B cell (primary cell): Measurements from ENCODE around the gene NT5E. TPM values are rescaled to one million over a fixed set of nuclear protein-coding genes. Genes with fewer than 3 reads are reported as not detected.

Source experiments
- ATAC-seq: fragments of 200-7000 bp; cut with Tn5 transposase; one replicate; pipeline ENCODE4 v1.10.0; 2021; ENCODE audit warnings: low read depth, mild to moderate bottlenecking, moderate number of reproducible peaks, moderate library complexity
- CTCF ChIA-PET: fragments of 350-600 bp; sonication (Branson Sonifier 250); formaldehyde crosslinking; loops from one replicate; lab custom pipeline; 2021; ENCODE audit warnings: antibody characterized with exemption, inconsistent platforms; lab: Charles Lee
- POLR2A ChIA-PET: fragments of 350-600 bp; sonication (Branson Sonifier 250); formaldehyde crosslinking; loops from one replicate; lab custom pipeline; 2021; ENCODE audit warnings: antibody characterized with exemption; lab: Charles Lee
- DNase-seq: peaks from one replicate; pipeline ENCODE4 v3.0.0; 2013
- H2AFZ ChIP-seq: 2 replicates; pipeline ENCODE4 v1.6.1; 2012; ENCODE audit warnings: mild to moderate bottlenecking, low read depth, low read length; ENCODE audit not compliant: insufficient read depth, poor library complexity, severe bottlenecking
- H3K27ac ChIP-seq, 2 donors: 1 replicate in 1 of 2; 2 replicates in 1 of 2; pipeline ENCODE4 v1.5.1; 2012 to 2013; ENCODE audit warnings: low read length in 2 of 2, mild to moderate bottlenecking in 2 of 2, moderate library complexity in 1 of 2
- H3K27me3 ChIP-seq, 4 experiments: fragments of 200-600 bp in 1 of 4; sonication (generic) in 1 of 4; replicated peaks in 1 of 4; 1 replicate in 2 of 4; 2 replicates in 2 of 4; pipeline versions ENCODE4 v1.6.1 to v1.7.0; 2013 to 2016; ENCODE audit warnings: low read length in 3 of 4, mild to moderate bottlenecking in 2 of 4, mixed read lengths in 1 of 4, moderate library complexity in 1 of 4; ENCODE audit not compliant: insufficient read depth in 4 of 4, control insufficient read depth in 3 of 4; ENCODE audit errors: control extremely low read depth in 1 of 4
- H3K36me3 ChIP-seq, 2 experiments: replicated peaks in 1 of 2; 1 replicate in 1 of 2; 2 replicates in 1 of 2; pipeline versions ENCODE4 v1.6.1 to v1.7.1; 2013; ENCODE audit warnings: low read length in 1 of 2; ENCODE audit not compliant: insufficient read depth in 2 of 2, control insufficient read depth in 1 of 2; ENCODE audit errors: control extremely low read depth in 1 of 2, extremely low read depth in 1 of 2
- H3K4me1 ChIP-seq, 2 donors: fragments of 200-600 bp in 1 of 2; sonication (generic) in 1 of 2; 1 replicate in 1 of 2; 2 replicates in 1 of 2; pipeline versions ENCODE4 v1.5.1 to v1.6.1; 2013 to 2017; ENCODE audit warnings: low read length in 2 of 2; ENCODE audit not compliant: control insufficient read depth in 2 of 2, insufficient read depth in 2 of 2
- H3K4me2 ChIP-seq: replicated peaks from 2 replicates; pipeline ENCODE3; 2012; ENCODE audit warnings: mild to moderate bottlenecking, low read depth, low read length; ENCODE audit not compliant: poor library complexity, severe bottlenecking
- H3K4me3 ChIP-seq, 5 experiments: fragments of 200-600 bp in 1 of 5; sonication (generic) in 1 of 5; 1 replicate in 3 of 5; 2 replicates in 2 of 5; pipeline versions ENCODE4 v1.5.1 to v1.7.0; 2011 to 2016; ENCODE audit warnings: low read length in 4 of 5, mild to moderate bottlenecking in 4 of 5, low read depth in 2 of 5, control low read depth in 1 of 5, moderate library complexity in 1 of 5; ENCODE audit not compliant: insufficient read depth in 1 of 5; ENCODE audit errors: control extremely low read depth in 1 of 5, extremely low read depth in 1 of 5
- H3K79me2 ChIP-seq: fragments of 200-600 bp; sonication (generic); one replicate; pipeline ENCODE4 v1.6.0; 2016; ENCODE audit warnings: low read length; ENCODE audit not compliant: control insufficient read depth, insufficient read depth
- H3K9ac ChIP-seq: fragments of 200-600 bp; sonication (generic); 2 replicates; pipeline ENCODE4 v1.6.1; 2017; ENCODE audit warnings: mild to moderate bottlenecking, low read length, moderate library complexity
- H3K9me3 ChIP-seq, 3 donors: one replicate each; pipeline versions ENCODE4 v1.6.1 to v1.7.1; 2013; ENCODE audit warnings: low read length in 2 of 3; ENCODE audit not compliant: control insufficient read depth in 2 of 3, insufficient read depth in 1 of 3; ENCODE audit errors: control extremely low read depth in 1 of 3
- H4K20me1 ChIP-seq: 2 replicates; pipeline ENCODE4 v1.6.0; 2012; ENCODE audit warnings: mild to moderate bottlenecking, low read length; ENCODE audit not compliant: insufficient read depth, control insufficient read depth, poor library complexity, severe bottlenecking
- H3K27ac Mint-ChIP-seq: one replicate; pipeline ENCODE4 v1.8.0; 2021; ENCODE audit warnings: mixed read lengths
- H3K27me3 Mint-ChIP-seq: one replicate; pipeline ENCODE4 v1.8.0; 2021; ENCODE audit warnings: mixed read lengths
- H3K4me1 Mint-ChIP-seq: one replicate; pipeline ENCODE4 v1.8.0; 2021; ENCODE audit warnings: mixed read lengths
- H3K4me3 Mint-ChIP-seq: one replicate; pipeline ENCODE4 v1.8.0; 2021; ENCODE audit warnings: mixed read lengths
- H3K9me3 Mint-ChIP-seq: one replicate; pipeline ENCODE4 v1.8.0; 2022; ENCODE audit warnings: mixed read lengths; ENCODE audit not compliant: insufficient read depth
- EZH2 ChIP-seq: IDR thresholded peaks from 2 replicates; pipeline ENCODE4 v1.6.1; 2012; ENCODE audit warnings: borderline replicate concordance, low read depth, mild to moderate bottlenecking, moderate library complexity, low read length; ENCODE audit not compliant: insufficient read depth, poor library complexity, severe bottlenecking
- WGBS: methylation state at CpG from one replicate; pipeline ENCODE4 v1.1.5; 2013; ENCODE audit warnings: missing lambda C conversion rate; ENCODE audit not compliant: insufficient coverage; 5-methylcytosine and 5-hydroxymethylcytosine counted together
- intact Hi-C: fragments of 100-400 bp; cut with micrococcal nuclease; formaldehyde crosslinking; loops from one replicate; pipeline ENCODE4 v1.10.0; 2022
- polyA plus RNA-seq: library from polyadenylated mRNA; depleted of rRNA; stranded (reverse); fragments of >200 nt; gene quantifications from 2 replicates; pipeline ENCODE4 v1.2.3, GENCODE V29; 2012
- total RNA-seq, 2 donors: library from RNA; stranded (reverse); fragments of 120-200 nt in 1 of 2; gene quantifications; 1 replicate in 1 of 2; 2 replicates in 1 of 2; pipeline versions ENCODE4 v1.2.3 to v1.2.4, GENCODE V29; 2013 to 2022
- TF ChIP-seq, protein P1 (sequence below): fragments of 200-600 bp; IDR thresholded peaks from one replicate; pipeline ENCODE4 v1.8.0; 2022; ENCODE audit warnings: antibody characterized with exemption, mild to moderate bottlenecking

Gene NT5E
- total and polyA plus RNA-seq, 2 donors (not counting 1 experiment from before 2014, with no cell fraction given) = 11.6 to 23.2 TPM

GRCh38 chr6:85417336-85417735 is 32.5 kb upstream of the NT5E start:
- CTCF ChIA-PET = interaction anchor here (0.7 kb wide), 1 partner anchor 22 kb away, joined by 3 read pairs; no protein-coding TSS in a partner anchor
- no peak overlapping the region for H2AFZ ChIP-seq
- H3K9me3 Mint-ChIP-seq = no peaks in the 10 kb centered on the region
- intact Hi-C loops = loop anchor here (5.0 kb wide), 2 partner anchors 45 to 65 kb away; no protein-coding TSS in a partner anchor
- peaks cover 40% of the 10 kb centered on the region for H3K4me1 Mint-ChIP-seq
- H3K9ac ChIP-seq = no peak overlapping the region
- H3K4me1 ChIP-seq = peaks cover 22 to 23% of the 10 kb centered on the region in 2 donors
- H3K79me2 ChIP-seq = no peaks in the 10 kb centered on the region
- no peak overlapping the region for H3K4me3 ChIP-seq
- H3K4me3 Mint-ChIP-seq = no peak overlapping the region
- no peak for DNase-seq
- POLR2A ChIA-PET = no interaction called here
- H3K27ac ChIP-seq = no peak overlapping the region
- no peaks in the 10 kb centered on the region for H3K9me3 ChIP-seq
- no peaks in the 10 kb centered on the region for H4K20me1 ChIP-seq
- H3K36me3 ChIP-seq = no peaks in the 10 kb centered on the region
- H3K27ac Mint-ChIP-seq = no peak overlapping the region
- no peak for TF ChIP-seq EZH2
- TF ChIP-seq, protein P1, sequence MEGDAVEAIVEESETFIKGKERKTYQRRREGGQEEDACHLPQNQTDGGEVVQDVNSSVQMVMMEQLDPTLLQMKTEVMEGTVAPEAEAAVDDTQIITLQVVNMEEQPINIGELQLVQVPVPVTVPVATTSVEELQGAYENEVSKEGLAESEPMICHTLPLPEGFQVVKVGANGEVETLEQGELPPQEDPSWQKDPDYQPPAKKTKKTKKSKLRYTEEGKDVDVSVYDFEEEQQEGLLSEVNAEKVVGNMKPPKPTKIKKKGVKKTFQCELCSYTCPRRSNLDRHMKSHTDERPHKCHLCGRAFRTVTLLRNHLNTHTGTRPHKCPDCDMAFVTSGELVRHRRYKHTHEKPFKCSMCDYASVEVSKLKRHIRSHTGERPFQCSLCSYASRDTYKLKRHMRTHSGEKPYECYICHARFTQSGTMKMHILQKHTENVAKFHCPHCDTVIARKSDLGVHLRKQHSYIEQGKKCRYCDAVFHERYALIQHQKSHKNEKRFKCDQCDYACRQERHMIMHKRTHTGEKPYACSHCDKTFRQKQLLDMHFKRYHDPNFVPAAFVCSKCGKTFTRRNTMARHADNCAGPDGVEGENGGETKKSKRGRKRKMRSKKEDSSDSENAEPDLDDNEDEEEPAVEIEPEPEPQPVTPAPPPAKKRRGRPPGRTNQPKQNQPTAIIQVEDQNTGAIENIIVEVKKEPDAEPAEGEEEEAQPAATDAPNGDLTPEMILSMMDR = no peak
- no peak for ATAC-seq
- peaks cover 13% of the 10 kb centered on the region for H3K27me3 Mint-ChIP-seq
- no peak overlapping the region for H3K4me2 ChIP-seq
- no peaks in the 10 kb centered on the region for H3K27me3 ChIP-seq

DNA sequence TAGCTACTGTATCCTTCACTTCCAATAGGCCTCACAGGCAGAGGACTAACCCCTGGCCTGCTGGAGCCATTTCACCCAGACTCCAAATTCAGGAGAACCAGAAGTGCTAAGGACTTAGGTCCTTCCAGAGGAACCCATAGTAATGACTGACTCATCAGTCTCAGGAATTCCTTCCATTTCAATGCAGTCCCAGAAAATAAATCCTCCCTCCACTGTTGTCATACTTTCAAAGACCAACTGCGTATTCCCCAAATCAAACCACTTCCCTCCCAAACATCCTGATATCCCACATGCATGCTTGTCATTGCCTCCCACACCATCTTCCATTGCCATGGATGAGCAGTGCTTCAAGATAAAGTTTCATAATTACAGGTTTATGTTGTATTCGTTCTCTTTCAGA is 31.8 kb upstream of the NT5E start:
- ChIA-PET CTCF (interaction anchor here (0.7 kb wide), 1 partner anchor 21 kb away, joined by 3 read pairs; no protein-coding TSS in a partner anchor), POLR2A (no interaction called here)
- Histone ChIP-seq H3K9ac (no peak overlapping the region), H3K79me2 (no peaks in the 10 kb centered on the region), H3K9me3 (no peaks in the 10 kb centered on the region), H4K20me1 (no peaks in the 10 kb centered on the region), H3K27me3 (no peaks in the 10 kb centered on the region), H3K36me3 (no peaks in the 10 kb centered on the region), H2AFZ (no peak overlapping the region), H3K4me2 (no peak overlapping the region), H3K4me1 (peaks cover 22 to 23% of the 10 kb centered on the region in 2 donors), H3K4me3 (no peak overlapping the region), H3K27ac (no peak overlapping the region)
- TF ChIP-seq EZH2 = no peak
- TF ChIP-seq, protein P1 = no peak
- intact Hi-C loops = loop anchor here (5.0 kb wide), 2 partner anchors 44 to 64 kb away; no protein-coding TSS in a partner anchor
- WGBS = no CpG with 5 or more reads among the region's 2 CpGs
- no peak overlapping the region for H3K4me3 Mint-ChIP-seq
- H3K27me3 Mint-ChIP-seq = peaks cover 10% of the 10 kb centered on the region
- H3K27ac Mint-ChIP-seq = no peak overlapping the region
- ATAC-seq (no peak), DNase-seq (no peak)
- H3K9me3 Mint-ChIP-seq = no peaks in the 10 kb centered on the region
- peaks cover 40% of the 10 kb centered on the region for H3K4me1 Mint-ChIP-seq
